H1 (cell line): ENCODE measurements around the gene NR0B1.

Experiments
- EGR1 ChIP-seq: IDR thresholded peaks from 2 replicates; pipeline ENCODE4 v1.6.1; 2011; ENCODE audit warnings: low read depth, low read length, borderline replicate concordance
- EZH2 ChIP-seq: fragments of 200-600 bp; sonication (generic); IDR thresholded peaks from 2 replicates; pipeline ENCODE4 v1.7.1; 2012; ENCODE audit warnings: low read depth, mild to moderate bottlenecking, moderate library complexity, low read length, inconsistent platforms; ENCODE audit not compliant: severe bottlenecking
- GTF2F1 ChIP-seq: IDR thresholded peaks from 2 replicates; pipeline ENCODE4 v1.6.1; 2012; ENCODE audit warnings: low read depth, low read length, improper control_type of control experiment, borderline replicate concordance
- PHF8 ChIP-seq: fragments of 200-600 bp; sonication (generic); conservative IDR thresholded peaks from 2 replicates; pipeline ENCODE4 v1.7.1; 2012; ENCODE audit warnings: low read depth, mild to moderate bottlenecking, inconsistent platforms, low read length, moderate library complexity
- POLR2A ChIP-seq, 2 experiments: IDR thresholded peaks; 1 replicate in 1 of 2; 2 replicates in 1 of 2; pipeline ENCODE4 v1.6.1; 2011; ENCODE audit warnings: low read depth in 2 of 2, low read length in 2 of 2, mild to moderate bottlenecking in 2 of 2; ENCODE audit errors: control extremely low read depth in 1 of 2
- TEAD4 ChIP-seq: IDR thresholded peaks from 2 replicates; pipeline ENCODE4 v1.6.1; 2012; ENCODE audit warnings: low read depth, low read length, inconsistent platforms, mixed read lengths
- ZNF274 ChIP-seq: IDR thresholded peaks from 2 replicates; pipeline ENCODE4 v1.7.0; 2012; ENCODE audit warnings: low read length, borderline replicate concordance; ENCODE audit errors: extremely low read depth
- TF ChIP-seq, protein P1 (sequence below), 3 experiments: IDR thresholded peaks; 1 replicate in 2 of 3; 2 replicates in 1 of 3; pipeline versions ENCODE4 v1.5.1 to v1.6.1; 2011; ENCODE audit warnings: low read length in 3 of 3, mild to moderate bottlenecking in 3 of 3, inconsistent platforms in 2 of 3, low read depth in 1 of 3, moderate library complexity in 1 of 3; ENCODE audit not compliant: insufficient read depth in 1 of 3; ENCODE audit errors: control extremely low read depth in 1 of 3

- TF ChIP-seq GTF2F1 (no peak), EZH2 (no peak), EGR1 (no peak), PHF8 (no peak), POLR2A (IDR thresholded peaks at IDR 0.05; ENCODE audit: control extremely low read depth in 1 of 2, low read depth in 2 of 2, low read length in 2 of 2) (no peak), ZNF274 (no peak), TEAD4 (no peak)
- TF ChIP-seq, protein P1, sequence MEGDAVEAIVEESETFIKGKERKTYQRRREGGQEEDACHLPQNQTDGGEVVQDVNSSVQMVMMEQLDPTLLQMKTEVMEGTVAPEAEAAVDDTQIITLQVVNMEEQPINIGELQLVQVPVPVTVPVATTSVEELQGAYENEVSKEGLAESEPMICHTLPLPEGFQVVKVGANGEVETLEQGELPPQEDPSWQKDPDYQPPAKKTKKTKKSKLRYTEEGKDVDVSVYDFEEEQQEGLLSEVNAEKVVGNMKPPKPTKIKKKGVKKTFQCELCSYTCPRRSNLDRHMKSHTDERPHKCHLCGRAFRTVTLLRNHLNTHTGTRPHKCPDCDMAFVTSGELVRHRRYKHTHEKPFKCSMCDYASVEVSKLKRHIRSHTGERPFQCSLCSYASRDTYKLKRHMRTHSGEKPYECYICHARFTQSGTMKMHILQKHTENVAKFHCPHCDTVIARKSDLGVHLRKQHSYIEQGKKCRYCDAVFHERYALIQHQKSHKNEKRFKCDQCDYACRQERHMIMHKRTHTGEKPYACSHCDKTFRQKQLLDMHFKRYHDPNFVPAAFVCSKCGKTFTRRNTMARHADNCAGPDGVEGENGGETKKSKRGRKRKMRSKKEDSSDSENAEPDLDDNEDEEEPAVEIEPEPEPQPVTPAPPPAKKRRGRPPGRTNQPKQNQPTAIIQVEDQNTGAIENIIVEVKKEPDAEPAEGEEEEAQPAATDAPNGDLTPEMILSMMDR (IDR thresholded peaks at IDR 0.05; ENCODE audit: control extremely low read depth in 1 of 3, insufficient read depth in 1 of 3, low read depth in 1 of 3, low read length in 3 of 3), result no peak
Measured at GRCh38 chrX:30310429-30311206, 1.4 kb upstream of the NR0B1 start.
